ENCODE results near the gene PEX10.

- TF ChIP-seq GATA3 (IDR thresholded peaks at IDR 0.05; ENCODE audit: low read depth, low read length) (no peak), GATA2 (IDR thresholded peaks at IDR 0.05; ENCODE audit: low read depth, low read length) (no peak)
Observed at GRCh38 chr1:2396059-2396458, 16.3 kb downstream of the PEX10 start.

Measured in SH-SY5Y (cell line).